ENCODE results near the gene RYR2.

- no peak for TF ChIP-seq CTCF (IDR thresholded peaks at IDR 0.05)
- TF ChIP-seq POLR2AphosphoS5 (IDR thresholded peaks at IDR 0.05), result no peak
- no peak for TF ChIP-seq POLR2A (IDR thresholded peaks at IDR 0.05)
- no peak for TF ChIP-seq EP300 (IDR thresholded peaks at IDR 0.05)
Measured at GRCh38 chr1:237679687-237680086, 637.7 kb downstream of the RYR2 start.
